HEK293T (cell line): ENCODE measurements around the gene FKBP7.

Source experiments
- CTCF ChIA-PET: fragments of 350-600 bp; formaldehyde crosslinking; extraction: SDS; loops from one replicate; lab custom pipeline; 2021; ENCODE audit warnings: antibody characterized with exemption, inconsistent platforms; lab: Yijun Ruan, JAX
- POLR2A ChIA-PET: fragments of 350-600 bp; formaldehyde crosslinking; extraction: SDS; loops from one replicate; lab custom pipeline; 2020; ENCODE audit warnings: antibody characterized with exemption, inconsistent platforms; lab: Yijun Ruan, JAX
- DNase-seq: peaks from one replicate; pipeline ENCODE4 v3.0.0; 2012; ENCODE audit warnings: mixed read lengths; ENCODE audit errors: extremely low spot score
- ARNT ChIP-seq: fragments of 450-650 bp; IDR thresholded peaks from 2 replicates; pipeline ENCODE4 v1.6.1; 2017; ENCODE audit warnings: mild to moderate bottlenecking
- BHLHE40 ChIP-seq: fragments of 450-650 bp; IDR thresholded peaks from 2 replicates; pipeline ENCODE4 v1.6.1; 2016; ENCODE audit warnings: mild to moderate bottlenecking, moderate library complexity, borderline replicate concordance
- CTBP1 ChIP-seq: fragments of 450-650 bp; IDR thresholded peaks from 2 replicates; pipeline ENCODE4 v1.6.1; 2016; ENCODE audit warnings: borderline replicate concordance
- ELF4 ChIP-seq: fragments of 450-650 bp; IDR thresholded peaks from 2 replicates; pipeline ENCODE4 v1.6.1; 2017; ENCODE audit warnings: antibody characterized with exemption
- FOXA1 ChIP-seq: fragments of 450-650 bp; IDR thresholded peaks from 2 replicates; pipeline ENCODE4 v1.6.1; 2016; ENCODE audit warnings: mild to moderate bottlenecking
- FOXK2 ChIP-seq: fragments of 450-650 bp; IDR thresholded peaks from 2 replicates; pipeline ENCODE4 v1.6.1; 2016; ENCODE audit warnings: mild to moderate bottlenecking
- FOXM1 ChIP-seq: fragments of 450-650 bp; IDR thresholded peaks from 2 replicates; pipeline ENCODE4 v1.6.1; 2017; ENCODE audit warnings: mild to moderate bottlenecking, borderline replicate concordance
- HDGF ChIP-seq: fragments of 450-650 bp; IDR thresholded peaks from 2 replicates; pipeline ENCODE4 v1.6.1; 2017; ENCODE audit warnings: antibody characterized with exemption, borderline replicate concordance
- L3MBTL2 ChIP-seq: fragments of 450-650 bp; conservative IDR thresholded peaks from 2 replicates; pipeline ENCODE4 v1.6.1; 2016; ENCODE audit warnings: mild to moderate bottlenecking
- LEF1 ChIP-seq: fragments of 450-650 bp; IDR thresholded peaks from 2 replicates; pipeline ENCODE4 v1.6.1; 2017; ENCODE audit warnings: mild to moderate bottlenecking, borderline replicate concordance
- NFRKB ChIP-seq: fragments of 450-650 bp; IDR thresholded peaks from 2 replicates; pipeline ENCODE4 v1.6.1; 2016; ENCODE audit warnings: mild to moderate bottlenecking, moderate library complexity
- SP1 ChIP-seq: fragments of 450-650 bp; IDR thresholded peaks from 2 replicates; pipeline ENCODE4 v1.6.1; 2017
- SUZ12 ChIP-seq: fragments of 450-650 bp; IDR thresholded peaks from 2 replicates; pipeline ENCODE4 v1.6.1; 2016; ENCODE audit warnings: mild to moderate bottlenecking
- TARDBP ChIP-seq: fragments of 450-650 bp; IDR thresholded peaks from 2 replicates; pipeline ENCODE4 v1.6.1; 2016
- ZNF384 ChIP-seq: fragments of 450-650 bp; IDR thresholded peaks from 2 replicates; pipeline ENCODE4 v1.6.1; 2016
- TF ChIP-seq, protein P1 (sequence below): fragments of 450-650 bp; IDR thresholded peaks from 2 replicates; pipeline ENCODE4 v1.6.1; 2016

The FKBP7 gene

DNA sequence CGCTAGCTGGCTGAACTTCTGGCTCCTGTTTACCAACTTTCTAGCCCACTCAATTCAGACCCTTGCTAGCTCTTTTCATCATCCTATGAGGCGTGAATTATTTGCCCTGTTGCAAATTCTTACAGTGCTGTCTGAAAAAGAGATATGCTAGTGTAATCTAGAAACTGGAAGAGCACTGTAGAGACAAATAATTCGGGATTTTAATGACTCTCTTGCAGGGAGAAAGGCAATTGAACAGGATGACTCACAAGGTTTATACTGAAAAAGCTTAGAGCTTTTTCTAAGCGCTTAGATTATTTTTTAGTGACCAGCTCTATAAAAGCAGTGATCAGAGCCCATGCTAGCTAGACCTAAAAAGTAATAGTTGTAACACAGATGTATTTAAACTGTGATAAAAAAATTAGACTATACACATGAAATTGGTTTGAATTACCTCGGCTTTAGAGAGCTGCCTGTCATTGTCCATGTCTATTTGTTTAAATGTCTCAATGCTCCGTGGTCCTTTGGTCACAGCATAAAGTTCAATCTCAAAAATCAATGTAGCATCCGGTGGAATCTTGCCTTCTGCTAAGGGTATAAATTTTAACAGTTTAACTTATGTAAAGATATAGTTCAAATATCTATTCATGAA, 9.1 kb downstream of the FKBP7 start:
- TF ChIP-seq CTBP1 (no peak), BHLHE40 (no peak), SP1 (no peak), LEF1 (no peak), ARNT (no peak), HDGF (no peak), ZNF384 (no peak), ELF4 (no peak), FOXM1 (no peak), L3MBTL2 (no peak), FOXK2 (no peak), NFRKB (no peak), TARDBP (no peak), FOXA1 (no peak), SUZ12 (no peak)
- TF ChIP-seq, protein P1, sequence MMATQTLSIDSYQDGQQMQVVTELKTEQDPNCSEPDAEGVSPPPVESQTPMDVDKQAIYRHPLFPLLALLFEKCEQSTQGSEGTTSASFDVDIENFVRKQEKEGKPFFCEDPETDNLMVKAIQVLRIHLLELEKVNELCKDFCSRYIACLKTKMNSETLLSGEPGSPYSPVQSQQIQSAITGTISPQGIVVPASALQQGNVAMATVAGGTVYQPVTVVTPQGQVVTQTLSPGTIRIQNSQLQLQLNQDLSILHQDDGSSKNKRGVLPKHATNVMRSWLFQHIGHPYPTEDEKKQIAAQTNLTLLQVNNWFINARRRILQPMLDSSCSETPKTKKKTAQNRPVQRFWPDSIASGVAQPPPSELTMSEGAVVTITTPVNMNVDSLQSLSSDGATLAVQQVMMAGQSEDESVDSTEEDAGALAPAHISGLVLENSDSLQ: no peak
- POLR2A ChIA-PET: interaction anchor here (0.8 to 1.5 kb wide), 3 partner anchors 16 to 55 kb away, joined by 3 to 17 read pairs (median 4); partner anchors contain the start of genes PJVK and PRKRA
- no peak for DNase-seq
- CTCF ChIA-PET: no interaction called here

DNA sequence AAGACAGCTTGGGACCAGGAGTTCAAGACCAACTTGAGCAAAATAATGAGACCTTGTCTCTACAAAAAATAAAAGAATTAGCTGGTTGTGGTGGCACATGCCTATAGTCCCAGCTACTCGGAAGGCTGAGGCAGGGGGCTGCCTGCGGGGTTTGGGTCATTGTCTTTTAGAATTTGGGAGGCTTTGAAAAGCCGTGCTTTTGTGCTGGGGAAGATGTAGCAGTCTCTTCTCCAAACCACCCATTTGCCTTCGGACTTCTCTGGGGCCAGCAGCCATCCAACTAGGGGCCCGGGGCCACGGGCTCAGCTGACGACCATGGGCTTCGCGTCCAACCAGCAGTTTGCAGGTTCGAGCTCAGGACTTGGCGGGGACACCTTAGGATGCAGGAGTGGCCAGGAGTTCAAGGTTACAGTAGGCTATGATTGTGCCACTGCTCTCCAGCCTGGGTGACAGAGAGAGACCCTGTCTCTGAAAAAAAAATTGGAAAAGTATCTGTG, 21.0 kb downstream of the FKBP7 start:
- ChIA-PET CTCF (no interaction called here), POLR2A (no interaction called here)
- DNase-seq: no peak
- TF ChIP-seq ZNF384: no peak
- TF ChIP-seq ELF4: no peak
- no peak for TF ChIP-seq CTBP1
- TF ChIP-seq, protein P1: no peak
- no peak for TF ChIP-seq FOXK2
- TF ChIP-seq LEF1: no peak
- TF ChIP-seq L3MBTL2: no peak

DNA sequence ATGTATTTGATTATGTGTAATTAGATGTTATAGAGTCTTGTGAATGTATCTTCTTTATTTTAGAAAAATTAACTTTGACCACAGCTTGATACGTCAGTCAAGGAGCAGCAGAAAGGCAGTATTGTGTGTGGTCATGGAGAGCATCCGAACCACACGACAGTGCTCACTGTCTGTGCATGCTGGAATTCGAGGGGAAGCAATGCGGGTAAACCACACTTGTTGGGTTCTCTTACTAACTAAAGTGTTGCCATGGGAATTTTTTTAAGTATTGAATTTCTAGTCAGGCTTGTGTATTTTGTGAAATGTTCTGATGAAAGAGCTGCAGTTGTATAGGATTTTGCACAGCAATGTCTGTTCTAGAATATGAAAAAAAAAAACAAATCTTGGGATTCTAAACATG, 22.5 kb downstream of the FKBP7 start:
- TF ChIP-seq FOXA1: no peak
- no peak for TF ChIP-seq SUZ12
- no peak for TF ChIP-seq ZNF384
- TF ChIP-seq BHLHE40: no peak
- no peak for TF ChIP-seq L3MBTL2
- TF ChIP-seq SP1: no peak
- TF ChIP-seq ARNT: no peak
- no peak for TF ChIP-seq ELF4
- no peak for TF ChIP-seq NFRKB
- TF ChIP-seq CTBP1: no peak
- TF ChIP-seq, protein P1: no peak
- no peak for TF ChIP-seq TARDBP
- POLR2A ChIA-PET: no interaction called here
- CTCF ChIA-PET: no interaction called here
- DNase-seq: no peak

DNA sequence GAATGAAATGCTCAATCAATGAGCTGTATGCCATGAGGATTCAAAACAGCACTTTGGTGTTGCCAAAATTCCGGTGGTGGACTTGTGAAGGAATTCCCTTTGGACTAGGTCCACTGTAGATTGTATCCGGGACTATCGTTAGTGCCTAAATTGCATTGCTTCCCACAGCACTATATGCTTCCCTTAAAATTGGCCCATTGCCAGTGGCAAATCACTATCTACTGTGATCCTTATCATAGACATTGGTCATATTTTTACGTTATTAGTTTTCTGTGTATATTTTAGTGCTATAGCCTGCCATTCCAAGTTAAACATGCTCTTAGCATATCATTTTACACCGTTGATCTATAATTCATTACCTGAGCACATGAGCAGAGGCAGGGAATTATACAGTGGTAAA, 25.5 kb downstream of the FKBP7 start:
- no peak for TF ChIP-seq L3MBTL2
- TF ChIP-seq LEF1: no peak
- no peak for TF ChIP-seq FOXK2
- ChIA-PET CTCF (interaction anchor here (0.5 kb wide), 1 partner anchor 147 kb away, joined by 3 read pairs; no protein-coding TSS in a partner anchor), POLR2A (interaction anchor here (0.7 to 3.2 kb wide), 3 partner anchors 16 to 29 kb away, joined by 3 to 19 read pairs (median 3); no protein-coding TSS in a partner anchor)
- DNase-seq: no peak

DNA sequence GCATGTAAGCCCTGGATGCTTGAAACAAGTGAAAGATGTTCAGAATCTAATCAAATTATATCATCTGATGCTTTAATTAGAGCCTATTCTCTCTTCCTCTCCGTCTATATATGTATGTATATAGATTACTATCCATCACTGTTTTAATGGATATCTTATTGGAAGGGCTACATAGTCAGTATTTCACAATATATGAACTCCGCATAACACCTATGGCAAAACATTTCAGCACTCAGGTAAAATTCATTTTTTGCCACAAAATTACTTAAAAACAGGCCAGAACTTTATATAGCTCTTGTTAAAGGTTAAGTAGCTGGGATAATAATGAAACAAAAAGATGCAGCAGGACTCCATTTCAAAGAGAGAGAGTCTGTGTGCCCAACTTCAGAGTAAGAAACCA, 26.1 kb downstream of the FKBP7 start:
- DNase-seq: no peak
- POLR2A ChIA-PET: interaction anchor here (1.6 to 3.2 kb wide), 2 partner anchors 27 to 30 kb away, joined by 3 to 19 read pairs; no protein-coding TSS in a partner anchor
- CTCF ChIA-PET: no interaction called here
- TF ChIP-seq ELF4: no peak
- TF ChIP-seq BHLHE40: no peak
- TF ChIP-seq FOXK2: no peak
- TF ChIP-seq SUZ12: no peak
- TF ChIP-seq SP1: no peak
- no peak for TF ChIP-seq ARNT
- TF ChIP-seq, protein P1: no peak
- no peak for TF ChIP-seq NFRKB
- TF ChIP-seq FOXA1: no peak
- TF ChIP-seq ZNF384: no peak
- no peak for TF ChIP-seq TARDBP
- no peak for TF ChIP-seq HDGF
- TF ChIP-seq L3MBTL2: no peak
- no peak for TF ChIP-seq CTBP1
- TF ChIP-seq LEF1: no peak
- TF ChIP-seq FOXM1: no peak
